OCI-LY7 (cell line): Measurements from ENCODE around the gene GMPS. TPM values are rescaled to one million over a fixed set of nuclear protein-coding genes. Genes with fewer than 3 reads are reported as not detected.

Experiments used
- BruUV-seq: library from RNA; stranded (reverse); fragments of 400-500 nt; replicated peaks from 2 replicates; lab custom pipeline; 2021; lab: Mats Ljungman, UMichigan
- CTCF ChIA-PET: fragments of 300-600 bp; sonication (Branson Sonifier 250); formaldehyde crosslinking; loops from one replicate; lab custom pipeline; 2022; ENCODE audit warnings: antibody characterized with exemption; ENCODE audit not compliant: unreplicated experiment; lab: Charles Lee
- POLR2A ChIA-PET: fragments of 300-600 bp; sonication (Branson Sonifier 250); formaldehyde crosslinking; loops from one replicate; lab custom pipeline; 2022; ENCODE audit warnings: antibody characterized with exemption; lab: Charles Lee
- DNase-seq: peaks from one replicate; pipeline ENCODE4 v3.0.0-alpha.2; 2015; ENCODE audit warnings: low spot score
- H2AFZ ChIP-seq: fragments of 200-600 bp; sonication (generic), shearing (Covaris generic); 2 replicates; pipeline ENCODE4 v1.6.1; 2014; ENCODE audit warnings: mild to moderate bottlenecking, antibody characterized with exemption, low read length, moderate library complexity
- H3K27ac ChIP-seq: fragments of 200-600 bp; sonication (generic); 2 replicates; pipeline ENCODE4 v1.5.1; 2014; ENCODE audit warnings: mixed run types, low read depth, mild to moderate bottlenecking, moderate library complexity, low read length, inconsistent platforms; ENCODE audit not compliant: poor library complexity, severe bottlenecking
- H3K36me3 ChIP-seq: fragments of 200-600 bp; sonication (generic); 2 replicates; pipeline ENCODE4 v1.6.1; 2014; ENCODE audit warnings: mild to moderate bottlenecking, antibody characterized with exemption, low read length, moderate library complexity, mixed read lengths; ENCODE audit not compliant: insufficient read depth
- H3K4me1 ChIP-seq: fragments of 200-600 bp; sonication (generic); 2 replicates; pipeline ENCODE4 v1.5.1; 2014; ENCODE audit warnings: mild to moderate bottlenecking, low read length; ENCODE audit not compliant: insufficient read depth, poor library complexity, severe bottlenecking
- H3K4me2 ChIP-seq: fragments of 200-600 bp; sonication (generic); 2 replicates; pipeline ENCODE4 v1.6.1; 2014; ENCODE audit warnings: mild to moderate bottlenecking, low read length
- H3K4me3 ChIP-seq: fragments of 200-600 bp; sonication (generic); 2 replicates; pipeline ENCODE4 v1.5.1; 2014; ENCODE audit warnings: mild to moderate bottlenecking, low read depth, low read length; ENCODE audit not compliant: poor library complexity, severe bottlenecking
- H3K79me2 ChIP-seq: fragments of 200-600 bp; sonication (generic); 2 replicates; pipeline ENCODE4 v1.6.1; 2016; ENCODE audit warnings: low read depth, mild to moderate bottlenecking, low read length, moderate library complexity, mixed read lengths; ENCODE audit not compliant: insufficient read depth
- H3K9me2 ChIP-seq: fragments of 200-600 bp; sonication (generic); 2 replicates; pipeline ENCODE4 v1.6.1; 2016; ENCODE audit warnings: mild to moderate bottlenecking, low read length, mixed read lengths; ENCODE audit not compliant: insufficient read depth
- H3K9me3 ChIP-seq: fragments of 200-600 bp; sonication (generic); 2 replicates; pipeline ENCODE4 v1.6.1; 2014; ENCODE audit warnings: mild to moderate bottlenecking, mixed run types, low read length, mixed read lengths
- H4K20me1 ChIP-seq: fragments of 200-600 bp; sonication (generic); 2 replicates; pipeline ENCODE4 v1.6.1; 2014; ENCODE audit warnings: mild to moderate bottlenecking, antibody characterized with exemption, low read length, moderate library complexity, mixed read lengths; ENCODE audit not compliant: insufficient read depth
- EZH2phosphoT487 ChIP-seq: fragments of 200-600 bp; sonication (generic); IDR thresholded peaks from 2 replicates; pipeline ENCODE4 v1.6.1; 2018; ENCODE audit warnings: low read depth, borderline replicate concordance, mild to moderate bottlenecking, mixed run types, antibody characterized with exemption, low read length, moderate library complexity, mixed read lengths
- intact Hi-C: fragments of 100-400 bp; cut with micrococcal nuclease; formaldehyde crosslinking; loops from one replicate; pipeline ENCODE4 v1.10.0; 2022; ENCODE audit not compliant: unreplicated experiment
- total RNA-seq, 2 experiments: library from RNA; depleted of rRNA in 1 of 2; stranded (reverse); fragments of >200 nt in 1 of 2; shearing (Covaris generic) in 1 of 2; gene quantifications; 2 replicates each; pipeline ENCODE4 v1.2.3, GENCODE V29; 2014 to 2022
- TF ChIP-seq, protein P1 (sequence below): fragments of 200-600 bp; sonication (generic); conservative IDR thresholded peaks from 2 replicates; pipeline ENCODE4 v1.5.1; 2014; ENCODE audit warnings: mild to moderate bottlenecking, antibody characterized with exemption, low read length, moderate library complexity, mixed read lengths

GMPS gene
- total RNA-seq, 2 experiments from 2014 or later: 37.6 to 116 TPM

DNA sequence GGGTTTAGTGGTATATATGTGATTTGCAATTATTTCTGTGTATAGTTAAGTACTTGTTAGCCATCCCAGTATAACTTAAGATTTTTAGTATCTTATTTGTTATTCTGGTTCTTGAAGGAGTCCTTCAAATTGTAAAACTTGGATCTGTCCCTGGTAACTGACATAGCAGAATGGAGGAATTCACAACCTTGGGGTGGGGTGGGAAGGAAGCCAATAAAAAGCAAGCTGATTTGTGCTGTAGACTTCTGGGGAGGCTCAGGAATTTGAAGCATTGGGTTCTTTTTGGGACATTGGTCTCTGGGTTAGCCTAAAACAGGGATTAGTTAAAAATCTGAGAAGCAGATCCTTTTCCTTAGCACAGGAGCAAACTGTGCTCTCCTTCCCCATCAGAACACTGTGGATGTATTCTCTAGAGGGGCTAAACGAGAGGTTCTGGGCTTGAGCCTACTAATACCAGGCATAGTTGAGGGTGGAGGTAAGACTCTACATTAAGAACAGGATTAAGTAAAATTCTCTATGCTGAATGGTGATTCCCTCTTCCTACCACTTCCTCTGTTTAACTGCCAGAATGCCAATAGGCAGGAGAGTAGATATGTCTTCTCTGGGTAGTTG lies 42.2 kb downstream of the GMPS start:
- TF ChIP-seq, protein P1, sequence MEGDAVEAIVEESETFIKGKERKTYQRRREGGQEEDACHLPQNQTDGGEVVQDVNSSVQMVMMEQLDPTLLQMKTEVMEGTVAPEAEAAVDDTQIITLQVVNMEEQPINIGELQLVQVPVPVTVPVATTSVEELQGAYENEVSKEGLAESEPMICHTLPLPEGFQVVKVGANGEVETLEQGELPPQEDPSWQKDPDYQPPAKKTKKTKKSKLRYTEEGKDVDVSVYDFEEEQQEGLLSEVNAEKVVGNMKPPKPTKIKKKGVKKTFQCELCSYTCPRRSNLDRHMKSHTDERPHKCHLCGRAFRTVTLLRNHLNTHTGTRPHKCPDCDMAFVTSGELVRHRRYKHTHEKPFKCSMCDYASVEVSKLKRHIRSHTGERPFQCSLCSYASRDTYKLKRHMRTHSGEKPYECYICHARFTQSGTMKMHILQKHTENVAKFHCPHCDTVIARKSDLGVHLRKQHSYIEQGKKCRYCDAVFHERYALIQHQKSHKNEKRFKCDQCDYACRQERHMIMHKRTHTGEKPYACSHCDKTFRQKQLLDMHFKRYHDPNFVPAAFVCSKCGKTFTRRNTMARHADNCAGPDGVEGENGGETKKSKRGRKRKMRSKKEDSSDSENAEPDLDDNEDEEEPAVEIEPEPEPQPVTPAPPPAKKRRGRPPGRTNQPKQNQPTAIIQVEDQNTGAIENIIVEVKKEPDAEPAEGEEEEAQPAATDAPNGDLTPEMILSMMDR: no peak
- no peak for TF ChIP-seq EZH2phosphoT487
- H3K4me3 ChIP-seq: no peak overlapping the region
- no peaks in the 10 kb centered on the region for H4K20me1 ChIP-seq
- intact Hi-C loops: loop anchor here (10.0 kb wide), 1 partner anchor 1628 kb away; no protein-coding TSS in a partner anchor
- no peaks in the 10 kb centered on the region for H3K79me2 ChIP-seq
- ChIA-PET POLR2A (interaction anchor here (0.7 to 1.6 kb wide), 4 partner anchors 10 to 324 kb away, joined by 3 to 6 read pairs (median 4); no protein-coding TSS in a partner anchor), CTCF (no interaction called here)
- no peak for DNase-seq
- H3K36me3 ChIP-seq: peaks cover 100% of the 10 kb centered on the region
- no peak overlapping the region for H2AFZ ChIP-seq
- H3K9me2 ChIP-seq: no peaks in the 10 kb centered on the region
- no peak overlapping the region for H3K27ac ChIP-seq
- no peaks in the 10 kb centered on the region for H3K4me1 ChIP-seq
- BruUV-seq: no TSS peak
- no peak overlapping the region for H3K4me2 ChIP-seq
- H3K9me3 ChIP-seq: no peaks in the 10 kb centered on the region

DNA sequence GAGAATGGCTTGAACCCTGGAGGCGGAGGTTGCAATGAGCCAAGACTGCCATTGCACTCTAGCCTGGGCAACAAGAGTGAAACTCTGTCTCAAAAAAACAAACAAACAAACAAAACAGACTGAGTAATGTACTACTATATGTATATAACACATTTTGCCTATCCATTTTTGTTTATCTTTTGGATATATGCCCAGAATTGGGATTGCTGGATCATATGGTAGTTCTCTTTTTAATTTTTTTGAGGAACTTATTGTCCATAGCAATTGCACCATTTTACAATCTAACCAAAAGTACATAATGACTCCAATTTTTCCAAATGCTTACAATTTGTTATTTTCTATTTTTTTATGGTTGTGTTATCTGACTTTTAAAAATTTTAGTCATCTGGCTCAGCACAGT lies 47.3 kb downstream of the GMPS start:
- no peaks in the 10 kb centered on the region for H3K79me2 ChIP-seq
- intact Hi-C loops: loop anchor here (10.0 kb wide), 1 partner anchor 1633 kb away; no protein-coding TSS in a partner anchor
- DNase-seq: no peak
- BruUV-seq: no TSS peak
- ChIA-PET CTCF (no interaction called here), POLR2A (no interaction called here)
- peaks cover 92% of the 10 kb centered on the region for H3K36me3 ChIP-seq
- no peak overlapping the region for H3K4me3 ChIP-seq
- no peak overlapping the region for H2AFZ ChIP-seq
- H3K9me2 ChIP-seq: no peaks in the 10 kb centered on the region
- H3K27ac ChIP-seq: no peak overlapping the region
- H3K4me2 ChIP-seq: no peak overlapping the region
- no peaks in the 10 kb centered on the region for H4K20me1 ChIP-seq
- no peaks in the 10 kb centered on the region for H3K9me3 ChIP-seq
- TF ChIP-seq EZH2phosphoT487: no peak
- TF ChIP-seq, protein P1: no peak
- H3K4me1 ChIP-seq: no peaks in the 10 kb centered on the region

DNA sequence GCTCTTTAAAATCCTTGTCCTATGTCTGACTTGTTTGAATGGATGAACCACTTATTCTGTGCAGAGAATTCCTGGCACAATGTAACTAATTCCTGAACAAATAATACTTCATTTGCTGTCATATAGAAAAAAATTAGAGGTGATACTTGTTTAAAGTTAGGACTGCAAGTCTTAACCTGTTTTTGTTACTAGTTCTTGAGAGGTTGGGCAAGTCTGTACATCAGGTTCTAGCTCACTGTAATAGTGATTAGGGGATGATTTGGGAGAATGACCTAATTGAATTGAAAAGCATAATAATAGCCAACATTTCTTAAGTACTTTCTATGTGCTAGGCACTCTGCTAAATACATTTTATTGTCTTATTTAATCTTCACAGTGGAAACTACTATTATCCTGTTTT lies 49.3 kb downstream of the GMPS start:
- H3K79me2 ChIP-seq: no peaks in the 10 kb centered on the region
- no peaks in the 10 kb centered on the region for H3K4me1 ChIP-seq
- H4K20me1 ChIP-seq: no peaks in the 10 kb centered on the region
- TF ChIP-seq, protein P1: no peak
- TF ChIP-seq EZH2phosphoT487: no peak
- H3K9me2 ChIP-seq: no peaks in the 10 kb centered on the region
- CTCF ChIA-PET: no interaction called here
- BruUV-seq: no TSS peak
- H3K27ac ChIP-seq: no peak overlapping the region
- no peak for DNase-seq
- no peak overlapping the region for H2AFZ ChIP-seq
- POLR2A ChIA-PET: interaction anchor here (0.6 to 2.0 kb wide), 6 partner anchors 10 to 63 kb away, joined by 3 to 8 read pairs (median 4); no protein-coding TSS in a partner anchor
- intact Hi-C loops: loop anchor here (10.0 kb wide), 1 partner anchor 1635 kb away; no protein-coding TSS in a partner anchor
- H3K9me3 ChIP-seq: no peaks in the 10 kb centered on the region
- no peak overlapping the region for H3K4me2 ChIP-seq
- H3K4me3 ChIP-seq: no peak overlapping the region
- peaks cover 90% of the 10 kb centered on the region for H3K36me3 ChIP-seq
